Upper lobe of right lung (tissue), 1 donor: ENCODE measurements around the gene BID. TPM values are rescaled to one million over a fixed set of nuclear protein-coding genes. Genes with fewer than 3 reads are reported as not detected.

ENCODE experiments used
- ATAC-seq: fragments of 200-7000 bp; cut with Tn5 transposase; one replicate; pipeline ENCODE4 v1.9.1; 2020; ENCODE audit warnings: mild to moderate bottlenecking, moderate library complexity
- DNase-seq: peaks from one replicate; pipeline ENCODE4 v3.0.0-alpha.2; 2020
- H3K27ac ChIP-seq: fragments of 200-600 bp; one replicate; pipeline ENCODE4 v1.8.0; 2022
- H3K27me3 ChIP-seq: fragments of 200-600 bp; one replicate; pipeline ENCODE4 v1.8.0; 2022; ENCODE audit warnings: mild to moderate bottlenecking
- H3K36me3 ChIP-seq: fragments of 200-600 bp; one replicate; pipeline ENCODE4 v1.8.0; 2022
- H3K4me1 ChIP-seq: fragments of 200-600 bp; one replicate; pipeline ENCODE4 v1.8.0; 2022
- H3K4me3 ChIP-seq: fragments of 200-600 bp; one replicate; pipeline ENCODE4 v1.8.0; 2022; ENCODE audit warnings: mild to moderate bottlenecking
- H3K9me3 ChIP-seq: fragments of 200-600 bp; one replicate; pipeline ENCODE4 v1.8.0; 2022
- CTCF ChIP-seq: fragments of 200-600 bp; IDR thresholded peaks from one replicate; pipeline ENCODE4 v1.8.0; 2022; ENCODE audit warnings: antibody characterized with exemption
- intact Hi-C: fragments of 100-400 bp; cut with DNase I; formaldehyde crosslinking; loops from one replicate; pipeline ENCODE4 v1.11.0; 2022
- total RNA-seq: library from RNA; stranded (reverse); fragmentation: NEBNext Ultra II Directional; extraction: Animal tissue kit (Norgen Biotek cat#: 25700); gene quantifications from one replicate; pipeline ENCODE4 v1.2.1, GENCODE V29; 2021
- donor health status: DM: no; HTN: yes; CAD: no; lungs with severe emphysema.

Gene BID
- total RNA-seq, 1 donor from 2014 or later = 22.8 TPM

DNA sequence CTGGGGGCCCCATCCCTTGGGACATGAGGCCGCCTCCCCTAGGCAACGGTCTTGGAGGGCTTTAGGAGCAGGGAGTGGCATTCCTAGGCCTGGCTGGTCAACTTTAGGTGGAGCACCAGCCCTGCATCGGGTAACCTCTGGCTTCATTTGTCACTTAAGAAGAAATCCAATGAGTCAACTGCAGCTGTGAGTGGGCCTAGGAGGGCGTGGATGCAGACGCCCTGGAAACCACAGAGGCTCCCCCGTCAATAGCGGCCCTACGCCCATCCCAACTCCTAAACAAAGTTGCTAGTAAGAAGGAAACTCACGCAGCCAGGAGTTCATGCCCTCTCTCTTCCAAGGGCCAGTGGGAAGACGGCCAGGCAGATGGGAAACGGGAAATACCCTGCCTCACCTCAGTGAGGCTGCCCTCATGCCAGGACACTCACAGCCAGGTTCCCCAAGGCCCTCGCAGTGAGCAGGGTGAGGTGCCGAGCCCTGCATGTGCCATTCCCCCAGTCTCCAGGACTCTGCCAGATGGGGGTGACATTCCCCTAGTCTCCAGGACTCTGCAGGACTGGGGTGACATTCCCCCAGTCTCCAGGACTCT is 20.8 kb downstream of the BID start:
- no peak for TF ChIP-seq CTCF
- Histone ChIP-seq H3K4me3 (no peak overlapping the region), H3K4me1 (no peaks in the 10 kb centered on the region), H3K27ac (no peak overlapping the region), H3K9me3 (no peaks in the 10 kb centered on the region), H3K36me3 (no peaks in the 10 kb centered on the region), H3K27me3 (no peaks in the 10 kb centered on the region)
- DNase-seq (no peak), ATAC-seq (peak; percentile 72)
- intact Hi-C loops = no loop called here

GRCh38 chr22:17751596-17751995 is 22.7 kb downstream of the BID start:
- Histone ChIP-seq H3K36me3 (no peaks in the 10 kb centered on the region), H3K27me3 (no peaks in the 10 kb centered on the region), H3K4me1 (no peaks in the 10 kb centered on the region), H3K4me3 (no peak overlapping the region), H3K9me3 (no peaks in the 10 kb centered on the region), H3K27ac (no peak overlapping the region)
- DNase-seq = no peak
- intact Hi-C loops = no loop called here
- no peak for ATAC-seq
- TF ChIP-seq CTCF = no peak

- no peaks in the 10 kb centered on the region for H3K27me3 ChIP-seq
- no peak overlapping the region for H3K27ac ChIP-seq
- no peaks in the 10 kb centered on the region for H3K9me3 ChIP-seq
- H3K4me1 ChIP-seq = no peaks in the 10 kb centered on the region
- peak; percentile 51 for DNase-seq
- intact Hi-C loops = no loop called here
- no peaks in the 10 kb centered on the region for H3K36me3 ChIP-seq
- no peak overlapping the region for H3K4me3 ChIP-seq
- ATAC-seq = peak; percentile 14
- TF ChIP-seq CTCF = no peak
Observed at GRCh38 chr22:17749605-17750395, 24.5 kb downstream of the BID start.

DNA sequence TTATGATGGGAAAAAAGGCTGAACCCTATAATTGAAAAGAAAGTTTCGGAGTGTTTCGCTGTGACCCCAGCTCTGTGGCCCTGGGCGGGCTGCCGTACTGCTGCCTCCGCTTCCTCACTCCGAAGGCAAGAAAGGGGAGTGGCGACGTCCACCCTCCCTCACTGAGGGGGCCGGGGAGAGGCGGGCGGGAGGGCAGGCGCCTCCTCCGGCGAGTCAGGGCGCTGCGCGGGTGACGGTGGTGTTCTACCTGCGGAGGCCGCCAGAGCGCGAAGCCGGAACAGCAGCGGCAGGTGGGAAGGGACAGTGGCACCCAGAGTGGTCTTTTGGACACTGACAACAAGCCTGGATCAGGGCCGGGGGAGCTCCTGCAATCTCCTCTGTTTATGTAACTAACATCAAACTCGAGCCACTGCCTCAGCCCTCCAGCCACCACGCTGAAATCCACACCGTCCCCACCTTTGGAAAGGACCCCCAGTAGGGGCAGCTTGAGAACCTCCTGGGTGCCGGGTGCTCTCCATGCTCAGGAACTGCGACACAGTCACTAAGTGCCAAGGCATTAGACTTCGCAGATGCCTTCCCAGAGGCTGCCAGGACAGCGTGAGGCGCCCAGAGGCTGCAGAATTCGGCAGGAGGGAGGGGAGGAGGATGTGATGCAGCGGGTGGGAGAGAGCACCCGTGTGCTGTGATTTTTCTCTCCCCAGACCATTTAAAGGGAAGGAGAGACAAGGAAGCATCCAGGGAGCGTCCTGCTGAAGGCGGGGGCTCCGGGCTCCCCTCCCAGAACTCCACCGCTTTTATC is 25.5 kb downstream of the BID start:
- H3K9me3 ChIP-seq = no peaks in the 10 kb centered on the region
- H3K4me3 ChIP-seq = no peak overlapping the region
- H3K4me1 ChIP-seq = no peaks in the 10 kb centered on the region
- intact Hi-C loops = no loop called here
- H3K27ac ChIP-seq = no peak overlapping the region
- H3K36me3 ChIP-seq = no peaks in the 10 kb centered on the region
- H3K27me3 ChIP-seq = no peaks in the 10 kb centered on the region
- no peak for TF ChIP-seq CTCF
- ATAC-seq = no peak
- no peak for DNase-seq

GRCh38 chr22:17746916-17747315 is 27.4 kb downstream of the BID start:
- intact Hi-C loops = no loop called here
- DNase-seq = no peak
- ATAC-seq = no peak
- TF ChIP-seq CTCF = no peak
- H3K4me3 ChIP-seq = no peak overlapping the region
- no peaks in the 10 kb centered on the region for H3K9me3 ChIP-seq
- H3K36me3 ChIP-seq = no peaks in the 10 kb centered on the region
- no peaks in the 10 kb centered on the region for H3K27me3 ChIP-seq
- H3K27ac ChIP-seq = no peak overlapping the region
- no peaks in the 10 kb centered on the region for H3K4me1 ChIP-seq
